GM13977 (cell line): ENCODE data around the gene HCN4.
A peak's percentile ranks its signal among the peaks of the same experiment; 100 is the strongest.
"Not testable (repeated sequence)": the region's sequence is repeated elsewhere in the genome, so short reads cannot be mapped to it uniquely, and the experiment has no call there.

Experiments
- DNase-seq: peaks from one replicate; pipeline ENCODE4 v3.0.0; 2012; ENCODE audit warnings: low spot score
- in situ Hi-C: fragments of 300-500 bp; cut with MboI; formaldehyde crosslinking; loops from one replicate; pipeline ENCODE4 v1.12.0; 2022; ENCODE audit warnings: low sequenced_read_pairs, low pct_unique_long_range_greater_than_20kb, mixed read lengths, inconsistent platforms; ENCODE audit not compliant: unreplicated experiment
- TF ChIP-seq, protein P1 (sequence below): IDR thresholded peaks from 2 replicates; pipeline ENCODE4 v1.5.1; 2012; ENCODE audit warnings: mild to moderate bottlenecking, control low read depth; ENCODE audit not compliant: insufficient read depth; ENCODE audit errors: extremely low read depth, missing control alignments

HCN4 gene

DNA sequence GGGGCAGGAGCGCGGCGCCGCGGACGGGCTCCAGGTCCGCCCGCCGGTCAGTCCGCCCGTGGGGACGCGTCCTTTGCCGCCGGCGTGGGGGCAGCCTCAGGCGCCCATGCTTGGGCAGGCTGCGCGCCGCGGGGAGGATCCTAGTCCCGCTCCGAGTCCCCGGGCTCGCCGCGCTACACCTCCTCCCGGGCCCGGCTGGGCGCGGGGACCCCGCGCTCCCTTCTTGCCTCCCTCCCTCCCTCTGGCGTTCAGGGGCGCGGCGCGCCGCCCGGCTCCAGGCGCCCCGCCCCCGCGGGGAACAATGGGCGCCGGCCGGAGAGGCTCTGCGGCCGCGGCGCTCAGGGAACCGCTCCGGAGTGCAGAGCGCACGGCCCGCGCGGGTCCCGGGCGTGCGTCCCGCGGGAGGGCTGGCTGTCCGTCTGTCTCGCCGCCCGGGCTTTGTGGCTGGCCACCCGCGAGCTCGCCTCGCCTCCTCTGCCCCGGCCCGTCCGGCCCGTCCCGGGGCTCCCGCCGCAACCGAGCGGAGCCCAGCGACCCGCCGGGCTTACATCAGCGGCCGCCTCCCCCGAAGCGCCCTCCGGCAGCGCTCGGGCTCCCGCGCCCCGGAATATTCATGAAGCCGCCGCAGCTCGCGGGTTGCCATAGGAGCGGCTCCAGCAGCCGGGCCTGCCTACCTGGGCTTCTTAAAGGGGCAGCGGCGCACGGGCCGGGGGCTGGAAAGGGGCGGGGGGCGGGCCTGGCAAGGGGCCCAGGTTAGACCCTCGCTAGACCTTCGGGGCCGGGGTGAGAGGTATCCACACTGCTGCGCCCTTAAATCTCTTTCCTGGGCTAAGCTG lies at the start of gene HCN4:
Gene HCN4 (minus strand): TSS at position 658 of the 836 bp plus-strand sequence. CDS start 688 bp downstream, outside the sequence.
- DNase-seq, result peak; percentile 59
- in situ Hi-C loops, result no loop called here
- TF ChIP-seq, protein P1, sequence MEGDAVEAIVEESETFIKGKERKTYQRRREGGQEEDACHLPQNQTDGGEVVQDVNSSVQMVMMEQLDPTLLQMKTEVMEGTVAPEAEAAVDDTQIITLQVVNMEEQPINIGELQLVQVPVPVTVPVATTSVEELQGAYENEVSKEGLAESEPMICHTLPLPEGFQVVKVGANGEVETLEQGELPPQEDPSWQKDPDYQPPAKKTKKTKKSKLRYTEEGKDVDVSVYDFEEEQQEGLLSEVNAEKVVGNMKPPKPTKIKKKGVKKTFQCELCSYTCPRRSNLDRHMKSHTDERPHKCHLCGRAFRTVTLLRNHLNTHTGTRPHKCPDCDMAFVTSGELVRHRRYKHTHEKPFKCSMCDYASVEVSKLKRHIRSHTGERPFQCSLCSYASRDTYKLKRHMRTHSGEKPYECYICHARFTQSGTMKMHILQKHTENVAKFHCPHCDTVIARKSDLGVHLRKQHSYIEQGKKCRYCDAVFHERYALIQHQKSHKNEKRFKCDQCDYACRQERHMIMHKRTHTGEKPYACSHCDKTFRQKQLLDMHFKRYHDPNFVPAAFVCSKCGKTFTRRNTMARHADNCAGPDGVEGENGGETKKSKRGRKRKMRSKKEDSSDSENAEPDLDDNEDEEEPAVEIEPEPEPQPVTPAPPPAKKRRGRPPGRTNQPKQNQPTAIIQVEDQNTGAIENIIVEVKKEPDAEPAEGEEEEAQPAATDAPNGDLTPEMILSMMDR, result no peak

GRCh38 chr15:73414876-73415275 lies 46.1 kb upstream of the HCN4 start:
- in situ Hi-C loops, result no loop called here
- TF ChIP-seq, protein P1, result no peak
- DNase-seq, result no peak

- in situ Hi-C loops, result no loop called here
- TF ChIP-seq, protein P1, result no peak
- no peak for DNase-seq
Measured at GRCh38 chr15:73403171-73403570, 34.4 kb upstream of the HCN4 start.

DNA sequence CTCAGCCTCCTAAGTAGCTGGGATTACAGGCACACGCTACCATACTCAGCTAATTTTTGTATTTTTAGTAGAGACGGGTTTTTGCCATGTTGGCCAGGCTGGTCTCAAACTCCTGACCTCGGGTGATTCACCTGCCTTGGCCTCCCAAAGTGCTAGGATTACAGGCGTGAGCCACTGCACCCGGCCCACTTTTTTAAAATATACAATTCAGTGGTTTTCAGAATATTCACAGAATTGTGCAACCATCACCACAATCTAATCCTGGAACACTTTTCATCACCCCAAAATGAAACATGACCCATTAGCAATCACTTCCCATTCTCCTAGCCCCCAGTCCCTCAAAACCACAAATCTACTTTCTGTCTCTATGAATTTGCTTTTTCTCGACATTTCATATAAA lies 31.5 kb upstream of the HCN4 start:
- in situ Hi-C loops, DNase-seq: not testable (repeated sequence)

DNA sequence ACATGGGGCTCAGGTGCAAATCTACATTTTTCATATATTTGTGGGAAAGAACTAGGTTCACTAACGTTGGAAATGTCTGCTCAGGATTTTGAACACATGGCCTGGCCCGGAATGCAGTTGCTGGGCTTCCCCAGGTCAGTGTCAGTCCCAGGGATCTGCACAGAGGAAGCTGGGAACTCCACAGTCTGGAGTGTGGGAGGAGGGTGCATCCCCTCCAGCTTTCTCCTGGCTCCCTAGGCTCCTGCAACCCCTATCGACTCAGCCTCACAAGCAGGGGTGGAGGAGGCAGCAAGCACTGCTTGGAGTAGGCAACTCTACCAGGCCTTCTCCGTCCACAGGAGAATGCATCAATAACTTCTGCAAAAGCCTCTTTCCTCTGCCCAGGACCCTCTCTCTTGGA lies 30.1 kb upstream of the HCN4 start:
- TF ChIP-seq, protein P1, result no peak
- in situ Hi-C loops, result no loop called here
- no peak for DNase-seq

GRCh38 chr15:73397461-73397860 lies 28.7 kb upstream of the HCN4 start:
- in situ Hi-C loops, result no loop called here
- TF ChIP-seq, protein P1, result no peak
- no peak for DNase-seq

GRCh38 chr15:73395671-73396070 lies 26.9 kb upstream of the HCN4 start:
- TF ChIP-seq, protein P1, result no peak
- in situ Hi-C loops, result no loop called here
- DNase-seq, result no peak
